K562 (cell line): ENCODE results near the gene TTC8. TPM values are rescaled to one million over a fixed set of nuclear protein-coding genes. Genes with fewer than 3 reads are reported as not detected.

Experiments used
- ATAC-seq: fragments of 200-7000 bp; cut with Tn5 transposase; 3 replicates; pipeline ENCODE4 v1.9.1; 2020; ENCODE audit warnings: moderate library complexity
- BruUV-seq: library from RNA; stranded (reverse); fragments of 400-500 nt; replicated peaks from 2 replicates; lab custom pipeline; 2021; lab: Mats Ljungman, UMichigan
- CTCF ChIA-PET: fragments of 300-600 bp; formaldehyde crosslinking; extraction: SDS; loops from one replicate; lab custom pipeline; 2021; ENCODE audit warnings: low intra/inter-chr PET ratio; lab: Yijun Ruan, JAX
- POLR2A ChIA-PET: fragments of 300-600, 350-650 bp; sonication (Branson Sonifier 250); formaldehyde crosslinking; extraction: SDS; loops from one replicate; lab custom pipeline; 2021; ENCODE audit warnings: antibody characterized with exemption, inconsistent platforms; lab: Yijun Ruan, JAX
- DNase-seq, 4 experiments: peaks; one replicate each; pipeline versions ENCODE4 v3.0.0 to v3.0.0-alpha.2; 2011 to 2018; ENCODE audit warnings: low spot score in 3 of 4, mixed read lengths in 3 of 4; ENCODE audit errors: extremely low read depth in 1 of 4
- FAIRE-seq: peaks from 2 replicates; lab custom pipeline; 2011; peaks lifted over from hg19 to GRCh38; lab: Jason Lieb, UNC
- H2AFZ ChIP-seq: 2 replicates; pipeline ENCODE4 v1.6.0; 2011; ENCODE audit warnings: low read depth, low read length, control low read depth, inconsistent platforms
- H3K27ac ChIP-seq: fragments of 200-600 bp; 3 replicates; pipeline ENCODE4 v1.8.0; 2011; ENCODE audit warnings: low read depth, mild to moderate bottlenecking, control low read depth, inconsistent platforms, low read length, moderate library complexity, mixed read lengths; ENCODE audit errors: extremely low read depth
- H3K27me3 ChIP-seq, 2 experiments: fragments of 300-600 bp in 1 of 2; 2 replicates in 1 of 2; 3 replicates in 1 of 2; pipeline versions ENCODE4 v1.6.0 to v1.8.0; 2011; ENCODE audit warnings: inconsistent platforms in 2 of 2, low read length in 2 of 2, mild to moderate bottlenecking in 1 of 2, mixed read lengths in 1 of 2, moderate library complexity in 1 of 2; ENCODE audit not compliant: control insufficient read depth in 2 of 2, insufficient read depth in 2 of 2
- H3K36me3 ChIP-seq: fragments of 300-600 bp; 3 replicates; pipeline ENCODE4 v1.8.0; 2011; ENCODE audit warnings: mild to moderate bottlenecking, low read length, inconsistent platforms; ENCODE audit not compliant: control insufficient read depth, insufficient read depth
- H3K4me1 ChIP-seq, 2 experiments: fragments of 200-600 bp in 1 of 2; replicated peaks in 1 of 2; 2 replicates in 1 of 2; 3 replicates in 1 of 2; pipeline versions ENCODE4 v1.5.1 to v1.8.0; 2011; ENCODE audit warnings: inconsistent platforms in 2 of 2, low read length in 2 of 2, mild to moderate bottlenecking in 1 of 2, mixed read lengths in 1 of 2, moderate library complexity in 1 of 2; ENCODE audit not compliant: control insufficient read depth in 2 of 2, insufficient read depth in 2 of 2
- H3K4me2 ChIP-seq: 2 replicates; pipeline ENCODE4 v1.6.1; 2011; ENCODE audit warnings: low read length, control low read depth, inconsistent platforms, mixed read lengths; ENCODE audit not compliant: insufficient read depth
- H3K4me3 ChIP-seq: fragments of 200-600 bp; sonication (generic), shearing (Covaris generic); 2 replicates; pipeline ENCODE4 v1.5.1; 2016; ENCODE audit warnings: control low read depth, inconsistent platforms
- H3K79me2 ChIP-seq: fragments of 200-600 bp; 3 replicates; pipeline ENCODE4 v1.8.0; 2011; ENCODE audit warnings: low read length, inconsistent platforms; ENCODE audit not compliant: control insufficient read depth, insufficient read depth
- H3K9ac ChIP-seq, 2 experiments: 2 replicates each; pipeline versions ENCODE4 v1.6.0 to v1.6.1; 2011; ENCODE audit warnings: low read depth in 2 of 2, low read length in 2 of 2, control low read depth in 1 of 2, inconsistent platforms in 1 of 2, mild to moderate bottlenecking in 1 of 2, mixed read lengths in 1 of 2; ENCODE audit not compliant: insufficient read depth in 1 of 2
- H3K9me1 ChIP-seq: one replicate; pipeline ENCODE4 v1.6.0; 2011; ENCODE audit warnings: inconsistent platforms, mild to moderate bottlenecking, low read length, moderate library complexity; ENCODE audit not compliant: control insufficient read depth, insufficient read depth
- H3K9me3 ChIP-seq: replicated peaks from 2 replicates; pipeline ENCODE4 v1.5.1; 2011; ENCODE audit warnings: low read depth, low read length, inconsistent platforms; ENCODE audit not compliant: control insufficient read depth, insufficient read depth
- H4K20me1 ChIP-seq: replicated peaks from 2 replicates; pipeline ENCODE4 v1.6.1; 2011; ENCODE audit warnings: low read length, inconsistent platforms, mixed read lengths; ENCODE audit not compliant: control insufficient read depth, insufficient read depth
- BRD4 ChIP-seq: fragments of 200-600 bp; sonication (generic); IDR thresholded peaks from 2 replicates; pipeline ENCODE4 v1.6.1; 2017; ENCODE audit warnings: inconsistent platforms
- CBX1 ChIP-seq: sonication (generic); IDR thresholded peaks from 2 replicates; pipeline ENCODE4 v1.6.1; 2016; ENCODE audit warnings: antibody characterized with exemption, low read depth, mild to moderate bottlenecking
- FOXA1 ChIP-seq: fragments of 450-650 bp; IDR thresholded peaks from 2 replicates; pipeline ENCODE4 v1.6.1; 2016; ENCODE audit warnings: mild to moderate bottlenecking, borderline replicate concordance
- GATA2 ChIP-seq: sonication (generic); formaldehyde crosslinking; IDR thresholded peaks from 2 replicates; pipeline ENCODE4 v1.4.0; 2020; ENCODE audit warnings: mild to moderate bottlenecking, missing genetic modification reagents
- HDAC8 ChIP-seq: fragments of 450-650 bp; IDR thresholded peaks from 2 replicates; pipeline ENCODE4 v1.6.1; 2016; ENCODE audit warnings: mild to moderate bottlenecking, missing genetic modification characterization, moderate library complexity, missing compliant biosample characterization
- IFI16 ChIP-seq: fragments of 250-450 bp; sonication (Bioruptor Pico); IDR thresholded peaks from 2 replicates; pipeline ENCODE4 v2.1.2; 2022; ENCODE audit warnings: mild to moderate bottlenecking, inconsistent platforms
- NCOA2 ChIP-seq, 2 experiments: fragments of 450-650 bp; IDR thresholded peaks; 2 replicates each; pipeline ENCODE4 v1.6.1; 2018; ENCODE audit warnings: mild to moderate bottlenecking in 2 of 2, moderate library complexity in 1 of 2; ENCODE audit not compliant: partially characterized antibody in 2 of 2
- STAT5B ChIP-seq: fragments of 250-450 bp; sonication (Bioruptor Pico); IDR thresholded peaks from 2 replicates; pipeline ENCODE4 v1.8.0; 2021; ENCODE audit warnings: mild to moderate bottlenecking, inconsistent platforms
- TARDBP ChIP-seq: fragments of 450-650 bp; IDR thresholded peaks from 2 replicates; pipeline ENCODE4 v1.6.1; 2016
- ZNF3 ChIP-seq: fragments of 250-450 bp; sonication (Bioruptor Pico); IDR thresholded peaks from 2 replicates; pipeline ENCODE4 v1.5.0; 2021; ENCODE audit warnings: mild to moderate bottlenecking, moderate library complexity
- ZSCAN29 ChIP-seq: fragments of 450-650 bp; IDR thresholded peaks from 2 replicates; pipeline ENCODE4 v1.6.1; 2017
- WGBS: fragments of 100-300 bp; shearing (Covaris generic); methylation state at CpG from one replicate; pipeline ENCODE4 v1.1.6; 2016; ENCODE audit warnings: low coverage, mixed read lengths; ENCODE audit not compliant: insufficient coverage; ENCODE audit errors: missing lambda C conversion rate; 5-methylcytosine and 5-hydroxymethylcytosine counted together
- in situ Hi-C: fragments of 300-500 bp; cut with MboI; formaldehyde crosslinking; loops from 4 replicates; pipeline ENCODE4 v1.15.0; 2018; ENCODE audit warnings: inconsistent platforms, mixed read lengths
- intact Hi-C: fragments of 100-400 bp; cut with micrococcal nuclease; formaldehyde crosslinking; loops from 2 replicates; pipeline ENCODE4 v1.14.2; 2022
- polyA plus RNA-seq, 8 experiments: library from polyadenylated mRNA; depleted of rRNA in 4 of 8; stranded (reverse) in 5 of 8; unstranded in 3 of 8; fragments of >200 nt; fragmentation: Nextera tagmentation in 2 of 8; fragmentation: Illumina TruSeq in 1 of 8; extraction: Ambion mirVana in 2 of 8; extraction: Trizol in 1 of 8; gene quantifications; 2 replicates each; pipeline versions ENCODE4 v1.2.1 to v1.2.3, GENCODE V29; 2011 to 2014; ENCODE audit warnings: inconsistent platforms in 1 of 8, missing spikeins in 1 of 8
- total RNA-seq, 7 experiments: library from RNA; depleted of rRNA in 6 of 7; stranded (reverse); fragments of >200 nt in 6 of 7; fragmentation: Illumina TruSeq in 2 of 7; extraction: Trizol in 2 of 7; gene quantifications; 2 replicates each; pipeline versions ENCODE4 v1.2.1 to v1.2.3, GENCODE V29; 2011 to 2021; ENCODE audit warnings: low replicate concordance in 1 of 7
- TF ChIP-seq, protein P1 (sequence below), 2 experiments: fragments of 450-650 bp; conservative IDR thresholded peaks; 2 replicates each; pipeline ENCODE4 v1.6.1; 2017; ENCODE audit warnings: mild to moderate bottlenecking in 2 of 2, moderate library complexity in 2 of 2
- TF ChIP-seq, protein P2 (sequence below): fragments of 200-800 bp; sonication (Bioruptor generic); IDR thresholded peaks from 2 replicates; pipeline ENCODE4 v1.6.1; 2016; ENCODE audit warnings: missing genetic modification characterization, missing compliant biosample characterization
- TF ChIP-seq, protein P3 (sequence below): fragments of 450-650 bp; formaldehyde crosslinking; IDR thresholded peaks from 2 replicates; pipeline ENCODE4 v1.4.0; 2020; ENCODE audit warnings: mild to moderate bottlenecking, moderate library complexity

Gene TTC8
- total and polyA plus RNA-seq, 9 of the 15 experiments (the other 6 are each of a cell fraction or from before 2014, with no cell fraction given): 7.3 to 22.7 (median 9.6) TPM

DNA sequence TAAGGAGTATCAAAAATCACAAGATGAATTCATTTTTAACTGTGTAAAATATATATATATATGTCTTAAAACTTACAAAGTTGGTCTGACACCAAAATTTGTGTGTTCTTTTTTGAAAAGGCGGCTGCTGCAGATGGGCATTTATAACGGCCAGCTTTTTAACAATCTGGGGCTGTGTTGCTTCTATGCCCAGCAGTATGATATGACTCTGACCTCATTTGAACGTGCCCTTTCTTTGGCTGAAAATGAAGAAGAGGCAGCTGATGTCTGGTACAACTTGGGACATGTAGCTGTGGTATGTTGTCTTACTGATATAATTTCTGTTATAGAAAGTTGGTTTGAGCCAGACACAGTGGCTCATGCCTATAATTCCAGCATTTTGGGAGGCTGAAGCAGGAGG lies 47.0 kb downstream of the TTC8 start (continued):
- no peak for TF ChIP-seq BRD4
- TF ChIP-seq IFI16 (CRISPR knock-in tag): no peak
- TF ChIP-seq TARDBP: no peak
- TF ChIP-seq FOXA1: no peak
- no peak for TF ChIP-seq ZNF3 (CRISPR knock-in tag)

DNA sequence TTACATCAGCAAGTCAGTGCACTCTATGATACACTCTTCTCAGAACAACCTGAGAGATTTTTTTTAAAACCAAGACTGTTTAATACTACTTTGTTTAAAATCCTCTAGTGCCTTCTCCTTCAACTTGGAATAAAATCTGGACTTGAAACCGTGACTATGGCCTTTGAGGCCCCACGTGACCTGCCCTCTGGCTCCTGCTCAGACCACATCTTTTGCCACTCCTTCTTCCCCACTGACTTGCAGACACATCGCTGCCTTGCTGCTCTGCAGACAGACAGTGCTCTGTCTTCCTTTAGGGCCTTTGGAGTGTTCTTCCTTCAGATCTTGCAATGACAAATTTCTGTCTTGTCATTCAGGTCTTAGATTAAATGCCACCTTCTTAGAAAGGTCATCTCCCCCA lies 48.5 kb downstream of the TTC8 start:
- ATAC-seq (no peak), DNase-seq (no peak), FAIRE-seq (no peak)
- H3K9me3 ChIP-seq: no peaks in the 10 kb centered on the region
- POLR2A ChIA-PET: no interaction called here
- no peak overlapping the region for H3K27ac ChIP-seq
- no peak overlapping the region for H3K4me2 ChIP-seq
- 43% methylated on average over 1 of the region's 3 CpGs for WGBS
- H3K79me2 ChIP-seq: no peaks in the 10 kb centered on the region
- no peaks in the 10 kb centered on the region for H3K9me1 ChIP-seq
- no peaks in the 10 kb centered on the region for H4K20me1 ChIP-seq
- H3K27me3 ChIP-seq: no peaks in the 10 kb centered on the region
- H2AFZ ChIP-seq: no peak overlapping the region
- in situ Hi-C loops (loop anchor here (10.0 kb wide), 1 partner anchor 198 kb away; no protein-coding TSS in a partner anchor), intact Hi-C loops (no loop called here)
- no peak overlapping the region for H3K9ac ChIP-seq
- CTCF ChIA-PET: no interaction called here
- H3K4me1 ChIP-seq: no peaks in the 10 kb centered on the region
- H3K4me3 ChIP-seq: no peak overlapping the region
- BruUV-seq: no TSS peak
- H3K36me3 ChIP-seq: no peaks in the 10 kb centered on the region
- no peak for TF ChIP-seq CBX1
- TF ChIP-seq, protein P1, sequence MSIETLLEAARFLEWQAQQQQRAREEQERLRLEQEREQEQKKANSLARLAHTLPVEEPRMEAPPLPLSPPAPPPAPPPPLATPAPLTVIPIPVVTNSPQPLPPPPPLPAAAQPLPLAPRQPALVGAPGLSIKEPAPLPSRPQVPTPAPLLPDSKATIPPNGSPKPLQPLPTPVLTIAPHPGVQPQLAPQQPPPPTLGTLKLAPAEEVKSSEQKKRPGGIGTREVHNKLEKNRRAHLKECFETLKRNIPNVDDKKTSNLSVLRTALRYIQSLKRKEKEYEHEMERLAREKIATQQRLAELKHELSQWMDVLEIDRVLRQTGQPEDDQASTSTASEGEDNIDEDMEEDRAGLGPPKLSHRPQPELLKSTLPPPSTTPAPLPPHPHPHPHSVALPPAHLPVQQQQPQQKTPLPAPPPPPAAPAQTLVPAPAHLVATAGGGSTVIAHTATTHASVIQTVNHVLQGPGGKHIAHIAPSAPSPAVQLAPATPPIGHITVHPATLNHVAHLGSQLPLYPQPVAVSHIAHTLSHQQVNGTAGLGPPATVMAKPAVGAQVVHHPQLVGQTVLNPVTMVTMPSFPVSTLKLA (conservative IDR thresholded peaks at IDR 0.05): no peak
- TF ChIP-seq, protein P2, sequence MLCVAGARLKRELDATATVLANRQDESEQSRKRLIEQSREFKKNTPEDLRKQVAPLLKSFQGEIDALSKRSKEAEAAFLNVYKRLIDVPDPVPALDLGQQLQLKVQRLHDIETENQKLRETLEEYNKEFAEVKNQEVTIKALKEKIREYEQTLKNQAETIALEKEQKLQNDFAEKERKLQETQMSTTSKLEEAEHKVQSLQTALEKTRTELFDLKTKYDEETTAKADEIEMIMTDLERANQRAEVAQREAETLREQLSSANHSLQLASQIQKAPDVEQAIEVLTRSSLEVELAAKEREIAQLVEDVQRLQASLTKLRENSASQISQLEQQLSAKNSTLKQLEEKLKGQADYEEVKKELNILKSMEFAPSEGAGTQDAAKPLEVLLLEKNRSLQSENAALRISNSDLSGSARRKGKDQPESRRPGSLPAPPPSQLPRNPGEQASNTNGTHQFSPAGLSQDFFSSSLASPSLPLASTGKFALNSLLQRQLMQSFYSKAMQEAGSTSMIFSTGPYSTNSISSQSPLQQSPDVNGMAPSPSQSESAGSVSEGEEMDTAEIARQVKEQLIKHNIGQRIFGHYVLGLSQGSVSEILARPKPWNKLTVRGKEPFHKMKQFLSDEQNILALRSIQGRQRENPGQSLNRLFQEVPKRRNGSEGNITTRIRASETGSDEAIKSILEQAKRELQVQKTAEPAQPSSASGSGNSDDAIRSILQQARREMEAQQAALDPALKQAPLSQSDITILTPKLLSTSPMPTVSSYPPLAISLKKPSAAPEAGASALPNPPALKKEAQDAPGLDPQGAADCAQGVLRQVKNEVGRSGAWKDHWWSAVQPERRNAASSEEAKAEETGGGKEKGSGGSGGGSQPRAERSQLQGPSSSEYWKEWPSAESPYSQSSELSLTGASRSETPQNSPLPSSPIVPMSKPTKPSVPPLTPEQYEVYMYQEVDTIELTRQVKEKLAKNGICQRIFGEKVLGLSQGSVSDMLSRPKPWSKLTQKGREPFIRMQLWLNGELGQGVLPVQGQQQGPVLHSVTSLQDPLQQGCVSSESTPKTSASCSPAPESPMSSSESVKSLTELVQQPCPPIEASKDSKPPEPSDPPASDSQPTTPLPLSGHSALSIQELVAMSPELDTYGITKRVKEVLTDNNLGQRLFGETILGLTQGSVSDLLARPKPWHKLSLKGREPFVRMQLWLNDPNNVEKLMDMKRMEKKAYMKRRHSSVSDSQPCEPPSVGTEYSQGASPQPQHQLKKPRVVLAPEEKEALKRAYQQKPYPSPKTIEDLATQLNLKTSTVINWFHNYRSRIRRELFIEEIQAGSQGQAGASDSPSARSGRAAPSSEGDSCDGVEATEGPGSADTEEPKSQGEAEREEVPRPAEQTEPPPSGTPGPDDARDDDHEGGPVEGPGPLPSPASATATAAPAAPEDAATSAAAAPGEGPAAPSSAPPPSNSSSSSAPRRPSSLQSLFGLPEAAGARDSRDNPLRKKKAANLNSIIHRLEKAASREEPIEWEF (CRISPR knock-in tag): no peak
- no peak for TF ChIP-seq STAT5B (CRISPR knock-in tag)
- TF ChIP-seq, protein P3, sequence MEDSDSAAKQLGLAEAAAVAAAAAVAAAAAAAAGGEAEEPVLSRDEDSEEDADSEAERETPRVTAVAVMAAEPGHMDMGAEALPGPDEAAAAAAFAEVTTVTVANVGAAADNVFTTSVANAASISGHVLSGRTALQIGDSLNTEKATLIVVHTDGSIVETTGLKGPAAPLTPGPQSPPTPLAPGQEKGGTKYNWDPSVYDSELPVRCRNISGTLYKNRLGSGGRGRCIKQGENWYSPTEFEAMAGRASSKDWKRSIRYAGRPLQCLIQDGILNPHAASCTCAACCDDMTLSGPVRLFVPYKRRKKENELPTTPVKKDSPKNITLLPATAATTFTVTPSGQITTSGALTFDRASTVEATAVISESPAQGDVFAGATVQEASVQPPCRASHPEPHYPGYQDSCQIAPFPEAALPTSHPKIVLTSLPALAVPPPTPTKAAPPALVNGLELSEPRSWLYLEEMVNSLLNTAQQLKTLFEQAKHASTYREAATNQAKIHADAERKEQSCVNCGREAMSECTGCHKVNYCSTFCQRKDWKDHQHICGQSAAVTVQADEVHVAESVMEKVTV (CRISPR knock-in tag): no peak
- TF ChIP-seq GATA2 (CRISPR knock-in tag): no peak
- TF ChIP-seq ZSCAN29: no peak
- no peak for TF ChIP-seq NCOA2 (IDR thresholded peaks at IDR 0.05; ENCODE audit: partially characterized antibody in 2 of 2)
- no peak for TF ChIP-seq HDAC8 (tag)
